H1 (cell line): Measurements from ENCODE around the gene FMN2.

Experiments used
- BACH1 ChIP-seq: IDR thresholded peaks from 2 replicates; pipeline ENCODE4 v1.6.1; 2012; ENCODE audit warnings: low read length, improper control_type of control experiment
- CBX8 ChIP-seq: fragments of 300-800, 300-1000 bp; sonication (generic); IDR thresholded peaks from 2 replicates; pipeline ENCODE4 v1.7.1; 2016; ENCODE audit warnings: low read depth, low read length, borderline replicate concordance
- EZH2 ChIP-seq: fragments of 200-600 bp; sonication (generic); IDR thresholded peaks from 2 replicates; pipeline ENCODE4 v1.7.1; 2012; ENCODE audit warnings: low read depth, mild to moderate bottlenecking, moderate library complexity, low read length, inconsistent platforms; ENCODE audit not compliant: severe bottlenecking
- RAD21 ChIP-seq, 2 experiments: IDR thresholded peaks in 1 of 2; conservative IDR thresholded peaks in 1 of 2; 2 replicates each; pipeline ENCODE4 v1.6.1; 2011; ENCODE audit warnings: low read depth in 2 of 2, low read length in 2 of 2, improper control_type of control experiment in 1 of 2, inconsistent platforms in 1 of 2, mild to moderate bottlenecking in 1 of 2, moderate library complexity in 1 of 2
- TF ChIP-seq, protein P1 (sequence below), 3 experiments: IDR thresholded peaks; 1 replicate in 2 of 3; 2 replicates in 1 of 3; pipeline versions ENCODE4 v1.5.1 to v1.6.1; 2011; ENCODE audit warnings: low read length in 3 of 3, mild to moderate bottlenecking in 3 of 3, inconsistent platforms in 2 of 3, low read depth in 1 of 3, moderate library complexity in 1 of 3; ENCODE audit not compliant: insufficient read depth in 1 of 3; ENCODE audit errors: control extremely low read depth in 1 of 3

DNA sequence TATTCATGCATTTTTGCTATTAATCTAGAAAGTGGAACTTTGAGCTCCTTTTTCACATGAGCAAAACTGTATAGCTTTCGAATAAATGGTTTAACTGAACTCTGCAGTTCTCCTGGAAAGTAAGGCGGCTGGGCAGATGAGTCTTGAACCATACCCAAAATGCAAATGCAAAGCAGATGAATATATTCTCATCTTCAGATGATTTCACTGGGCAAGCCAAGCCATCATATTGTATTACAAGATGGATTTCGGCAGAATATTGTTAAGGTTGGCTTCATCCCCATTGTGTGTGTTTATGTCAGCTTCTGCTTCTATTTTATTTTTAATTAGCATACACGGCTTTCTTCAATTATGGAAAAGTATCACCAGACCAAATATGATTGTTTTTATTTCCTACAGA is 310.6 kb downstream of the FMN2 start:
- TF ChIP-seq EZH2 (no peak), RAD21 (IDR thresholded peaks at IDR 0.05 in 1 of 2, conservative IDR thresholded peaks at IDR 0.05 in 1 of 2; ENCODE audit: low read depth in 2 of 2, low read length in 2 of 2) (no peak), BACH1 (no peak), CBX8 (no peak)
- TF ChIP-seq, protein P1, sequence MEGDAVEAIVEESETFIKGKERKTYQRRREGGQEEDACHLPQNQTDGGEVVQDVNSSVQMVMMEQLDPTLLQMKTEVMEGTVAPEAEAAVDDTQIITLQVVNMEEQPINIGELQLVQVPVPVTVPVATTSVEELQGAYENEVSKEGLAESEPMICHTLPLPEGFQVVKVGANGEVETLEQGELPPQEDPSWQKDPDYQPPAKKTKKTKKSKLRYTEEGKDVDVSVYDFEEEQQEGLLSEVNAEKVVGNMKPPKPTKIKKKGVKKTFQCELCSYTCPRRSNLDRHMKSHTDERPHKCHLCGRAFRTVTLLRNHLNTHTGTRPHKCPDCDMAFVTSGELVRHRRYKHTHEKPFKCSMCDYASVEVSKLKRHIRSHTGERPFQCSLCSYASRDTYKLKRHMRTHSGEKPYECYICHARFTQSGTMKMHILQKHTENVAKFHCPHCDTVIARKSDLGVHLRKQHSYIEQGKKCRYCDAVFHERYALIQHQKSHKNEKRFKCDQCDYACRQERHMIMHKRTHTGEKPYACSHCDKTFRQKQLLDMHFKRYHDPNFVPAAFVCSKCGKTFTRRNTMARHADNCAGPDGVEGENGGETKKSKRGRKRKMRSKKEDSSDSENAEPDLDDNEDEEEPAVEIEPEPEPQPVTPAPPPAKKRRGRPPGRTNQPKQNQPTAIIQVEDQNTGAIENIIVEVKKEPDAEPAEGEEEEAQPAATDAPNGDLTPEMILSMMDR (IDR thresholded peaks at IDR 0.05; ENCODE audit: control extremely low read depth in 1 of 3, insufficient read depth in 1 of 3, low read depth in 1 of 3, low read length in 3 of 3), result no peak
